OCI-LY7 (cell line): Measurements from ENCODE around the gene P4HTM. TPM values are rescaled to one million over a fixed set of nuclear protein-coding genes. Genes with fewer than 3 reads are reported as not detected.

Source experiments
- BruUV-seq: library from RNA; stranded (reverse); fragments of 400-500 nt; replicated peaks from 2 replicates; lab custom pipeline; 2021; lab: Mats Ljungman, UMichigan
- CTCF ChIA-PET: fragments of 300-600 bp; sonication (Branson Sonifier 250); formaldehyde crosslinking; loops from one replicate; lab custom pipeline; 2022; ENCODE audit warnings: antibody characterized with exemption; ENCODE audit not compliant: unreplicated experiment; lab: Charles Lee
- POLR2A ChIA-PET: fragments of 300-600 bp; sonication (Branson Sonifier 250); formaldehyde crosslinking; loops from one replicate; lab custom pipeline; 2022; ENCODE audit warnings: antibody characterized with exemption; lab: Charles Lee
- DNase-seq: peaks from one replicate; pipeline ENCODE4 v3.0.0-alpha.2; 2015; ENCODE audit warnings: low spot score
- H2AFZ ChIP-seq: fragments of 200-600 bp; sonication (generic), shearing (Covaris generic); 2 replicates; pipeline ENCODE4 v1.6.1; 2014; ENCODE audit warnings: mild to moderate bottlenecking, antibody characterized with exemption, low read length, moderate library complexity
- H3K27ac ChIP-seq: fragments of 200-600 bp; sonication (generic); 2 replicates; pipeline ENCODE4 v1.5.1; 2014; ENCODE audit warnings: mixed run types, low read depth, mild to moderate bottlenecking, moderate library complexity, low read length, inconsistent platforms; ENCODE audit not compliant: poor library complexity, severe bottlenecking
- H3K36me3 ChIP-seq: fragments of 200-600 bp; sonication (generic); 2 replicates; pipeline ENCODE4 v1.6.1; 2014; ENCODE audit warnings: mild to moderate bottlenecking, antibody characterized with exemption, low read length, moderate library complexity, mixed read lengths; ENCODE audit not compliant: insufficient read depth
- H3K4me1 ChIP-seq: fragments of 200-600 bp; sonication (generic); 2 replicates; pipeline ENCODE4 v1.5.1; 2014; ENCODE audit warnings: mild to moderate bottlenecking, low read length; ENCODE audit not compliant: insufficient read depth, poor library complexity, severe bottlenecking
- H3K4me2 ChIP-seq: fragments of 200-600 bp; sonication (generic); 2 replicates; pipeline ENCODE4 v1.6.1; 2014; ENCODE audit warnings: mild to moderate bottlenecking, low read length
- H3K4me3 ChIP-seq: fragments of 200-600 bp; sonication (generic); 2 replicates; pipeline ENCODE4 v1.5.1; 2014; ENCODE audit warnings: mild to moderate bottlenecking, low read depth, low read length; ENCODE audit not compliant: poor library complexity, severe bottlenecking
- H3K79me2 ChIP-seq: fragments of 200-600 bp; sonication (generic); 2 replicates; pipeline ENCODE4 v1.6.1; 2016; ENCODE audit warnings: low read depth, mild to moderate bottlenecking, low read length, moderate library complexity, mixed read lengths; ENCODE audit not compliant: insufficient read depth
- H3K9me2 ChIP-seq: fragments of 200-600 bp; sonication (generic); 2 replicates; pipeline ENCODE4 v1.6.1; 2016; ENCODE audit warnings: mild to moderate bottlenecking, low read length, mixed read lengths; ENCODE audit not compliant: insufficient read depth
- H3K9me3 ChIP-seq: fragments of 200-600 bp; sonication (generic); 2 replicates; pipeline ENCODE4 v1.6.1; 2014; ENCODE audit warnings: mild to moderate bottlenecking, mixed run types, low read length, mixed read lengths
- H4K20me1 ChIP-seq: fragments of 200-600 bp; sonication (generic); 2 replicates; pipeline ENCODE4 v1.6.1; 2014; ENCODE audit warnings: mild to moderate bottlenecking, antibody characterized with exemption, low read length, moderate library complexity, mixed read lengths; ENCODE audit not compliant: insufficient read depth
- EZH2phosphoT487 ChIP-seq: fragments of 200-600 bp; sonication (generic); IDR thresholded peaks from 2 replicates; pipeline ENCODE4 v1.6.1; 2018; ENCODE audit warnings: low read depth, borderline replicate concordance, mild to moderate bottlenecking, mixed run types, antibody characterized with exemption, low read length, moderate library complexity, mixed read lengths
- intact Hi-C: fragments of 100-400 bp; cut with micrococcal nuclease; formaldehyde crosslinking; loops from one replicate; pipeline ENCODE4 v1.10.0; 2022; ENCODE audit not compliant: unreplicated experiment
- total RNA-seq, 2 experiments: library from RNA; depleted of rRNA in 1 of 2; stranded (reverse); fragments of >200 nt in 1 of 2; shearing (Covaris generic) in 1 of 2; gene quantifications; 2 replicates each; pipeline ENCODE4 v1.2.3, GENCODE V29; 2014 to 2022
- TF ChIP-seq, protein P1 (sequence below): fragments of 200-600 bp; sonication (generic); conservative IDR thresholded peaks from 2 replicates; pipeline ENCODE4 v1.5.1; 2014; ENCODE audit warnings: mild to moderate bottlenecking, antibody characterized with exemption, low read length, moderate library complexity, mixed read lengths

Gene P4HTM
- total RNA-seq, 2 experiments from 2014 or later: 36.9 to 45.3 TPM

DNA sequence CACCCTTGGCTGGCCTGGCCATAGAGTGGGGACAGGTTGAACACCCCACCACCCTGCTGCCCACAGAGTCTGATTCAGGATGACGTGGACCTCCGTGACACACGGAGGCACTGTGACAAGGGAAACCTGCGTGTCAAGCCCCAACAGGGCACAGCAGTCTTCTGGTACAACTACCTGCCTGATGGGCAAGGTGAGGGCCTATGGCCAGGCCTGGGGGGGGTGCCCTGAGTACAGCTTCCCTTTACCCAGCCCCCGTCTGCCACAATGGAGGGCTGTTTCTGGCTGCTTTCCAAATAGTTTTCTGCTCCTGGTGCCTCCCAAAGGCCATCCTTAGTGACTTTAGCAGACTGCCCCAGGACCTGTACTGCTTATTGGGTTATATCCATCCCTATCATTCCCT is 16.0 kb downstream of the P4HTM start:
- Histone ChIP-seq H3K79me2 (peaks cover 21% of the 10 kb centered on the region; the same call in 1 of the 2 replicates), H2AFZ (no peak overlapping the region), H3K36me3 (peaks cover 7% of the 10 kb centered on the region; the same call in 1 of the 2 replicates), H3K9me2 (no peaks in the 10 kb centered on the region), H3K4me2 (peak overlapping the region; percentile 99), H3K4me3 (peak overlapping the region; percentile 78), H3K27ac (no peak overlapping the region), H3K4me1 (peaks cover 18% of the 10 kb centered on the region), H4K20me1 (peaks cover 9% of the 10 kb centered on the region; the same call in 1 of the 2 replicates), H3K9me3 (no peaks in the 10 kb centered on the region)
- POLR2A ChIA-PET: no interaction called here
- no TSS peak for BruUV-seq
- no peak for DNase-seq
- CTCF ChIA-PET: no interaction called here
- intact Hi-C loops: loop anchor here (2.0 to 5.0 kb wide), 2 partner anchors 15 to 86 kb away; partner anchors contain the start of genes P4HTM and QRICH1
- TF ChIP-seq EZH2phosphoT487: no peak
- TF ChIP-seq, protein P1, sequence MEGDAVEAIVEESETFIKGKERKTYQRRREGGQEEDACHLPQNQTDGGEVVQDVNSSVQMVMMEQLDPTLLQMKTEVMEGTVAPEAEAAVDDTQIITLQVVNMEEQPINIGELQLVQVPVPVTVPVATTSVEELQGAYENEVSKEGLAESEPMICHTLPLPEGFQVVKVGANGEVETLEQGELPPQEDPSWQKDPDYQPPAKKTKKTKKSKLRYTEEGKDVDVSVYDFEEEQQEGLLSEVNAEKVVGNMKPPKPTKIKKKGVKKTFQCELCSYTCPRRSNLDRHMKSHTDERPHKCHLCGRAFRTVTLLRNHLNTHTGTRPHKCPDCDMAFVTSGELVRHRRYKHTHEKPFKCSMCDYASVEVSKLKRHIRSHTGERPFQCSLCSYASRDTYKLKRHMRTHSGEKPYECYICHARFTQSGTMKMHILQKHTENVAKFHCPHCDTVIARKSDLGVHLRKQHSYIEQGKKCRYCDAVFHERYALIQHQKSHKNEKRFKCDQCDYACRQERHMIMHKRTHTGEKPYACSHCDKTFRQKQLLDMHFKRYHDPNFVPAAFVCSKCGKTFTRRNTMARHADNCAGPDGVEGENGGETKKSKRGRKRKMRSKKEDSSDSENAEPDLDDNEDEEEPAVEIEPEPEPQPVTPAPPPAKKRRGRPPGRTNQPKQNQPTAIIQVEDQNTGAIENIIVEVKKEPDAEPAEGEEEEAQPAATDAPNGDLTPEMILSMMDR: no peak

DNA sequence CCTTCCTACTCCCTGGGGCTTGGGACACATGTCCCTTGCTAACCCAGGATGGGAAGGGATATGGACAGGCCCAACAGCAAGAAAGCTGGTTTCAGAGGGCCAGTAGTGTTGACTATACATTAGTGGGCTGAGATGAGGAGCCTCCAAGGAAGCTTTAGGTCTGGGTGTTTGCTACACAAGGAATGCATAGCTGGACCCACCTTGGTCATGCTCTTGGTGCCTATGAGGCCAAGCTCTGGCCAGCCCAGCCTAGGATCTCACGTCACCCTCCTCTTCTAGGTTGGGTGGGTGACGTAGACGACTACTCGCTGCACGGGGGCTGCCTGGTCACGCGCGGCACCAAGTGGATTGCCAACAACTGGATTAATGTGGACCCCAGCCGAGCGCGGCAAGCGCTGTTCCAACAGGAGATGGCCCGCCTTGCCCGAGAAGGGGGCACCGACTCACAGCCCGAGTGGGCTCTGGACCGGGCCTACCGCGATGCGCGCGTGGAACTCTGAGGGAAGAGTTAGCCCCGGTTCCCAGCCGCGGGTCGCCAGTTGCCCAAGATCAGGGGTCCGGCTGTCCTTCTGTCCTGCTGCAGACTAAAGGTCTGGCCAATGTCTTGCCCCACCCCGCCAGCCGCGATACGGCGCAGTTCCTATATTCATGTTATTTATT is 16.5 kb downstream of the P4HTM start:
- no TSS peak for BruUV-seq
- CTCF ChIA-PET: interaction anchor here (0.6 to 1.4 kb wide), 5 partner anchors 15 to 95 kb away, joined by 3 to 9 read pairs (median 5); no protein-coding TSS in a partner anchor

More for the DNA sequence above, 16.5 kb downstream of the P4HTM start:
- TF ChIP-seq, protein P1: no peak
- no peak for TF ChIP-seq EZH2phosphoT487
- POLR2A ChIA-PET: interaction anchor here (0.6 to 3.2 kb wide), 12 partner anchors 11 to 98 kb away, joined by 3 to 42 read pairs (median 4); partner anchors contain the start of genes DALRD3, IMPDH2, NDUFAF3 and P4HTM
- Histone ChIP-seq H3K4me2 (peak overlapping the region; percentile 99), H3K27ac (no peak overlapping the region), H3K36me3 (peaks cover 8% of the 10 kb centered on the region; the same call in 1 of the 2 replicates), H4K20me1 (peaks cover 9% of the 10 kb centered on the region; the same call in 1 of the 2 replicates), H3K79me2 (peaks cover 21% of the 10 kb centered on the region; the same call in 1 of the 2 replicates), H3K9me3 (no peaks in the 10 kb centered on the region), H3K4me1 (peaks cover 18% of the 10 kb centered on the region), H2AFZ (peak overlapping the region; percentile 49), H3K4me3 (peak overlapping the region; percentile 78), H3K9me2 (no peaks in the 10 kb centered on the region)
- no peak for DNase-seq
- intact Hi-C loops: loop anchor here (2.0 to 5.0 kb wide), 2 partner anchors 16 to 86 kb away; partner anchors contain the start of genes P4HTM and QRICH1
